AG04450 (cell line): ENCODE measurements around the gene TYW1B. TPM values are rescaled to one million over a fixed set of nuclear protein-coding genes. Genes with fewer than 3 reads are reported as not detected.
"Not testable (repeated sequence)": the region's sequence is repeated elsewhere in the genome, so short reads cannot be mapped to it uniquely, and the experiment has no call there.

Experiments used
- CTCF ChIA-PET: fragments of 300-600, 350-600 bp; formaldehyde crosslinking; extraction: SDS; loops from one replicate; lab custom pipeline; 2022; ENCODE audit warnings: antibody characterized with exemption, inconsistent platforms; lab: Charles Lee
- POLR2A ChIA-PET: fragments of 350-600 bp; formaldehyde crosslinking; extraction: SDS; loops from one replicate; lab custom pipeline; 2021; ENCODE audit warnings: antibody characterized with exemption, inconsistent platforms; lab: Yijun Ruan, JAX
- DNase-seq: peaks from one replicate; pipeline ENCODE4 v3.0.0-alpha.2; 2011; ENCODE audit warnings: low read depth, low spot score
- H3K27ac ChIP-seq: one replicate; pipeline ENCODE4 v1.5.1; 2012; ENCODE audit warnings: low read depth, low read length, control low read depth
- H3K27me3 ChIP-seq: one replicate; pipeline ENCODE4 v1.6.0; 2012; ENCODE audit warnings: low read length; ENCODE audit not compliant: control insufficient read depth, insufficient read depth
- H3K4me3 ChIP-seq: 2 replicates; pipeline ENCODE4 v1.5.1; 2011; ENCODE audit warnings: mild to moderate bottlenecking, low read depth, low read length, control low read depth
- H3K9me3 ChIP-seq: 2 replicates; pipeline ENCODE4 v1.5.1; 2012; ENCODE audit warnings: low read length; ENCODE audit not compliant: control insufficient read depth, insufficient read depth
- polyA minus RNA-seq: library from RNA; depleted of rRNA, polyadenylated mRNA; stranded (reverse); fragments of >200 nt; gene quantifications from 2 replicates; pipeline ENCODE4 v1.2.3, GENCODE V29; 2011; rRNA and poly(A)+ RNA removed
- polyA plus RNA-seq: library from polyadenylated mRNA; depleted of rRNA; stranded (reverse); fragments of >200 nt; gene quantifications from 2 replicates; pipeline ENCODE4 v1.2.3, GENCODE V29; 2011; rRNA removed

Gene TYW1B
- 3.5 and 5.0 TPM in 2 replicates for polyA plus RNA-seq
- polyA minus RNA-seq: 6.2 and 6.4 TPM in 2 replicates

GRCh38 chr7:72827839-72828591 is at the start of gene TYW1B:
TSS of gene TYW1B (minus strand) at chr7:72828200. CDS start at chr7:72828075, 125 bp downstream.
- peak within 1 kb of the TSS; percentile 79 for H3K4me3 ChIP-seq
- ChIA-PET CTCF (interaction anchor here (1.1 kb wide), 1 partner anchor 87 kb away, joined by 4 read pairs; no protein-coding TSS in a partner anchor), POLR2A (interaction anchor here (0.6 to 0.8 kb wide), 2 partner anchors 10 to 40 kb away, joined by 3 read pairs; no protein-coding TSS in a partner anchor)
- H3K27ac ChIP-seq: peak within 1 kb of the TSS; percentile 31
- H3K27me3 ChIP-seq, H3K9me3 ChIP-seq: not testable (repeated sequence)
- DNase-seq: peak; percentile 91

- POLR2A ChIA-PET: interaction anchor here (1.0 kb wide), 1 partner anchor 40 kb away, joined by 3 read pairs; the partner anchor contains the start of gene TYW1B
- H3K4me3 ChIP-seq, H3K9me3 ChIP-seq, H3K27ac ChIP-seq, H3K27me3 ChIP-seq, DNase-seq, CTCF ChIA-PET: not testable (repeated sequence)
Measured at GRCh38 chr7:72867591-72867990, 39.6 kb upstream of the TYW1B start.

GRCh38 chr7:72858846-72859400 is 30.9 kb upstream of the TYW1B start:
- H3K4me3 ChIP-seq, DNase-seq, H3K27me3 ChIP-seq, POLR2A ChIA-PET, H3K27ac ChIP-seq, H3K9me3 ChIP-seq, CTCF ChIA-PET: not testable (repeated sequence)

GRCh38 chr7:72857925-72858324 is 29.9 kb upstream of the TYW1B start:
- H3K27me3 ChIP-seq, H3K4me3 ChIP-seq, DNase-seq, H3K9me3 ChIP-seq, CTCF ChIA-PET, H3K27ac ChIP-seq: not testable (repeated sequence)
- POLR2A ChIA-PET: interaction anchor here (0.7 kb wide), 1 partner anchor 664 kb away, joined by 4 read pairs; no protein-coding TSS in a partner anchor

- DNase-seq, H3K27ac ChIP-seq, H3K9me3 ChIP-seq, H3K27me3 ChIP-seq, CTCF ChIA-PET, H3K4me3 ChIP-seq, POLR2A ChIA-PET: not testable (repeated sequence)
Measured at GRCh38 chr7:72855261-72855660, 27.3 kb upstream of the TYW1B start.

- H3K27me3 ChIP-seq, H3K4me3 ChIP-seq, DNase-seq, H3K27ac ChIP-seq, H3K9me3 ChIP-seq, CTCF ChIA-PET, POLR2A ChIA-PET: not testable (repeated sequence)
Measured at GRCh38 chr7:72852937-72853336, 24.9 kb upstream of the TYW1B start.

- H3K27ac ChIP-seq, CTCF ChIA-PET, H3K27me3 ChIP-seq, H3K9me3 ChIP-seq, H3K4me3 ChIP-seq, DNase-seq, POLR2A ChIA-PET: not testable (repeated sequence)
Measured at GRCh38 chr7:72850746-72851145, 22.7 kb upstream of the TYW1B start.

- CTCF ChIA-PET, H3K27ac ChIP-seq, POLR2A ChIA-PET, H3K27me3 ChIP-seq, H3K9me3 ChIP-seq, DNase-seq, H3K4me3 ChIP-seq: not testable (repeated sequence)
Measured at GRCh38 chr7:72844146-72844545, 16.1 kb upstream of the TYW1B start.

- H3K27ac ChIP-seq, H3K4me3 ChIP-seq, POLR2A ChIA-PET, H3K9me3 ChIP-seq, H3K27me3 ChIP-seq, DNase-seq, CTCF ChIA-PET: not testable (repeated sequence)
Measured at GRCh38 chr7:72843166-72843565, 15.2 kb upstream of the TYW1B start.

- POLR2A ChIA-PET, DNase-seq, H3K27ac ChIP-seq, H3K4me3 ChIP-seq, H3K27me3 ChIP-seq, H3K9me3 ChIP-seq: not testable (repeated sequence)
- CTCF ChIA-PET: interaction anchor here (0.8 kb wide), 1 partner anchor 12 kb away, joined by 5 read pairs; no protein-coding TSS in a partner anchor
Measured at GRCh38 chr7:72840966-72841511, 13.0 kb upstream of the TYW1B start.

GRCh38 chr7:72838315-72838714 is 10.3 kb upstream of the TYW1B start:
- H3K9me3 ChIP-seq, DNase-seq, H3K4me3 ChIP-seq, CTCF ChIA-PET, H3K27me3 ChIP-seq, H3K27ac ChIP-seq: not testable (repeated sequence)
- POLR2A ChIA-PET: interaction anchor here (0.7 to 1.1 kb wide), 2 partner anchors 9 to 10 kb away, joined by 3 to 4 read pairs; partner anchors contain the start of gene TYW1B
